Mucosa of descending colon (tissue), 3 donors: ENCODE measurements around the gene DEAF1. TPM values are rescaled to one million over a fixed set of nuclear protein-coding genes. Genes with fewer than 3 reads are reported as not detected.
"Not testable (repeated sequence)": the region's sequence is repeated elsewhere in the genome, so short reads cannot be mapped to it uniquely, and the experiment has no call there.

Source experiments
- ATAC-seq: fragments of 200-7000 bp; cut with Tn5 transposase; one replicate; pipeline ENCODE4 v1.9.1; 2020; ENCODE audit warnings: mild to moderate bottlenecking, moderate library complexity
- DNase-seq, 3 donors: peaks; one replicate each; pipeline ENCODE4 v3.0.0-alpha.2; 2020
- H3K36me3 ChIP-seq: fragments of 200-600 bp; one replicate; pipeline ENCODE4 v1.8.0; 2021; ENCODE audit warnings: low read depth, mild to moderate bottlenecking
- H3K4me1 ChIP-seq: fragments of 200-600 bp; one replicate; pipeline ENCODE4 v1.8.0; 2021; ENCODE audit warnings: low read depth, mild to moderate bottlenecking
- H3K4me3 ChIP-seq: fragments of 200-600 bp; one replicate; pipeline ENCODE4 v1.8.0; 2021; ENCODE audit warnings: mild to moderate bottlenecking
- H3K9me3 ChIP-seq: fragments of 200-600 bp; one replicate; pipeline ENCODE4 v1.8.0; 2021; ENCODE audit warnings: mild to moderate bottlenecking
- intact Hi-C, 2 donors: fragments of 100-400 bp; cut with DNase I in 1 of 2; cut with micrococcal nuclease in 1 of 2; formaldehyde crosslinking; loops; one replicate each; pipeline versions ENCODE4 v1.11.0 to v1.11.1; 2022; cut with DNase I, micrococcal nuclease
- total RNA-seq, 3 donors: library from RNA; stranded (reverse); fragmentation: NEBNext Ultra II Directional in 2 of 3; extraction: Animal tissue kit (Norgen Biotek cat#: 25700) in 2 of 3; gene quantifications; one replicate each; pipeline versions ENCODE4 v1.2.1 to v1.2.4, GENCODE V29; 2021 to 2023
- TF ChIP-seq, protein P1 (sequence below): fragments of 200-600 bp; IDR thresholded peaks from one replicate; pipeline ENCODE4 v1.8.0; 2022; ENCODE audit warnings: antibody characterized with exemption, mild to moderate bottlenecking
- donor health status: DM: no; HTN: no; CAD: no; lungs with moderate emphysema.
- donor health status: DM: no; HTN: no; CAD: no.
- donor health status: DM: no; HTN: yes; CAD: no.

DEAF1 gene
- total RNA-seq, 3 donors from 2014 or later = 25.1 to 35.7 (median 25.9) TPM

DNA sequence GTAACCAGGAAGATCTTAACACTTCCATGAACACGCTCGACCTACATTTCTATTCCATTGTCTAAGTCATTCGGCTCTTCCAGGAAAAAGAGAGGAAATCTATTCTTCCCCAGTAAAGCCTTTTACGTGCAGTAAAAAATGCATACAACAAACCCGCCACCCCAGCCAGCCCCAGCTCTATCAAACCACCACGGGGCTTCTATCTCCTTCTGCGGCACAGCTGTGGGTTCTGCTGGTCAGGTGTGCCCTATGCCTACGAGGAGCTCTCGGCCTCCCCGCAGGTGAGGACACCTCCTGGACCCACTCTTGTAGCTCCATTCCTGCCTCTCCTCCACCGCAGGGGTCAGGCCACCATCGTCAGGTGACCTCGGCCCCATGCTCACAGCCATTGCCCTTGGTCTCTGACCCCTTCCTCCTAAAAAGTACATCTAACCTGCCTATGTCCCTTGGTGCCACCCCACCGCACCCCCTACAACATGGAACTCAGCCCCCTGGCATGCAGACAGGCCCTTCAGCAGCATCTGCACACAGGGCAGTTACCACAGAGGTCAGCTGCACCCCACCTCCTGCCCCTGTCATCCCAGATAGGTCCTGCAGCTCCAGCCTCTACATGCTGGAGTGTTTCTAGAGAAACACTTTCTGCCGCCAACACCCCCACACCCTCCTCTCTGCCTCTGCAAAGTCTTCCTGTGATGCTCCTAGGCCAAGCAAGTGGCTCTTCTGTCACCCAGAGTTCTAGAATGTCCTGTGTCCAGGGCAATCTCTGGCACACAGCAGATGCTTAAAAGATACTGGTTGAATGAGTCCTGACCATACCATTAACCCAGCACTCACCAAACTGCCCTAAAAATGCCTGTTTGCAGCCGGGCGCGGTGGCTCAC is 3.1 kb downstream of the DEAF1 start:
- TF ChIP-seq, protein P1, sequence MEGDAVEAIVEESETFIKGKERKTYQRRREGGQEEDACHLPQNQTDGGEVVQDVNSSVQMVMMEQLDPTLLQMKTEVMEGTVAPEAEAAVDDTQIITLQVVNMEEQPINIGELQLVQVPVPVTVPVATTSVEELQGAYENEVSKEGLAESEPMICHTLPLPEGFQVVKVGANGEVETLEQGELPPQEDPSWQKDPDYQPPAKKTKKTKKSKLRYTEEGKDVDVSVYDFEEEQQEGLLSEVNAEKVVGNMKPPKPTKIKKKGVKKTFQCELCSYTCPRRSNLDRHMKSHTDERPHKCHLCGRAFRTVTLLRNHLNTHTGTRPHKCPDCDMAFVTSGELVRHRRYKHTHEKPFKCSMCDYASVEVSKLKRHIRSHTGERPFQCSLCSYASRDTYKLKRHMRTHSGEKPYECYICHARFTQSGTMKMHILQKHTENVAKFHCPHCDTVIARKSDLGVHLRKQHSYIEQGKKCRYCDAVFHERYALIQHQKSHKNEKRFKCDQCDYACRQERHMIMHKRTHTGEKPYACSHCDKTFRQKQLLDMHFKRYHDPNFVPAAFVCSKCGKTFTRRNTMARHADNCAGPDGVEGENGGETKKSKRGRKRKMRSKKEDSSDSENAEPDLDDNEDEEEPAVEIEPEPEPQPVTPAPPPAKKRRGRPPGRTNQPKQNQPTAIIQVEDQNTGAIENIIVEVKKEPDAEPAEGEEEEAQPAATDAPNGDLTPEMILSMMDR = no peak
- Histone ChIP-seq H3K4me3 (no peak overlapping the region), H3K36me3 (peaks cover 4% of the 10 kb centered on the region), H3K4me1 (peaks cover 28% of the 10 kb centered on the region), H3K9me3 (no peaks in the 10 kb centered on the region)
- intact Hi-C loops = no loop called here
- ATAC-seq (no peak), DNase-seq (peak in 1 of 3 donors; percentile 52)

DNA sequence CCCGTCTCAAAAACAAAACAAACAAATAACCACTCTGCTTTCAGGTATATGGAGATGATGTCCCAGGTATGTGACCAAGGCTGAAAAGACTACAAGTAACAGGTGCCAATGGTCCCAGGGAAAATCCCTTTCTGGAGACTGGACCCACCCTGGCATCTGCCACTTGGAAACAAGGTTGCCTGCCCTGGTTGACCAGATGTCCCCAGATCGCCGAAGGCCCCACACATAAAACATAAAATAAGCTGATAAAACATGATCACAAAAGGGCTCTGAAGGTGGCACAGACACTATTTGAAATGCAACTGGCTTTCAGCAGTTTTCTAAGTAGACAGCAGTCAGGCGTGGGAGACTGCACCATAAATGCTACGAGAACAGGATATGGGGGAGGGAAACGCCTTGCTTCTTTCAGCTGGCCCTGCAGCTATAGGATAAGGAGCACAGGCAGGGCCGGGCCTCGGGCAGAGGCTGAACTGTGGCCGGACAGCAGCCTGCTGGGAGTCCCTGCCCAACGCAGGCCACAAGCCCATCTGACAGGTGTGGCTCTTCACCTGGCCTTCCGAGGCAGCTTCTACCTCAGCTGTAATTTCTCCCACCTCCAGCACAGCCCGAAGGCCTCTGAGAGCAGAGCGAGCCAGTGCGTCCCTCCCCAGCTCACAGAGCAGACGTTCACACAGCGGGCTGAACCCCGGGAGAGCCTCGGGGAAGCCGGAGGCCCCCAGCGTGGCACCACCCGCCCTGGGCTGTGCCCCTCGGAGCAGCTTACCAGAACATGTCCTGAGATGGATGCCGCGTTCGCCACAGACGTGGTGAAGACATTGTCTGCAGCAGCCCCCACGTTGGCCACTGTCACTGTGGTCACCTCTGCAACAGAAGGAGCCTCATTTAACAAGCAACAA is 4.0 kb downstream of the DEAF1 start:
- H3K4me1 ChIP-seq = peaks cover 22% of the 10 kb centered on the region
- TF ChIP-seq, protein P1 = no peak
- no peak overlapping the region for H3K4me3 ChIP-seq
- ATAC-seq (peak; percentile 29), DNase-seq (peak; percentile 72 to 80 (median 80))
- peaks cover 4% of the 10 kb centered on the region for H3K36me3 ChIP-seq
- intact Hi-C loops = no loop called here
- H3K9me3 ChIP-seq = no peaks in the 10 kb centered on the region

DNA sequence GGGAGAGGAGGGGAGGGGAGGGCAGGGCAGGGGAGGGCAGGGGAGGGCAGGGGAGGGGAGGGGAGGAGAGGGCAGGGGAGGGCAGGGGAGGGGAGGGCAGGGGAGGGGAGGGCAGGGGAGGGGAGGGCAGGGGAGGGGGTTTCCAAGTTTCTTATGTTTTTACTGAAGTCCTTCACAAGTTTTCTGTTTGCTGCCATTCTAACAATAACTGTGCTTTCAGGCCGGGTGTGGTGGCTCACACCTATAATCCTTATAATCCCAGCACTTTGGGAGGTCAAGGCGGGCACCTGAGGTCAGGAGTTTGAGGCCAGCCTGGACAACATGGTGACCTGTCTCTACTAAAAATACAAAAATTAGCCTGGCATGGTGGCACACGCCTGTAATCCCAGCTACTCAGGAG is 4.8 kb downstream of the DEAF1 start:
- H3K4me3 ChIP-seq, ATAC-seq, intact Hi-C loops, DNase-seq, H3K9me3 ChIP-seq, H3K36me3 ChIP-seq: not testable (repeated sequence)
- peaks cover 22% of the 10 kb centered on the region for H3K4me1 ChIP-seq

DNA sequence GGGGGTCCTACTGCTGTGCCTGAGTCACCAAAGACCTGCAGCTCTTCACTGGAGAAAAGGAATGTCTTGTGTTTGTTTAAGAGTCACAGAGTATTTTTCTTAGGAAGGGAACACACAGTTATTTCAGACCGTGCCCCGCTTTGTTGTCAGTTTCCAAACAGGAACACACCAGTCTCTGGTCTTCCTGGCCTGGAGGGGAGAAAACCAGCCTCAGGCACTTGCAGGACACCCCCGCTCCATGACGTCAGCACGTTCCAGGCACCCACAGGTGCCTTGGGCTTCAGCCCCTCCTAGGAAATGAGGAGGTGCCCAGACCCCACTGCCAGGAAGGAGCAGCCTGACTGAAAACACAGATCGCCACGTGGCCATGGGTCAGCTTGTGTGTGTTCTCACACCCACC is 5.4 kb downstream of the DEAF1 start:
- intact Hi-C loops = no loop called here
- DNase-seq (peak in 1 of 3 donors; percentile 31), ATAC-seq (no peak)
- TF ChIP-seq, protein P1 = no peak
- H3K4me3 ChIP-seq = no peak overlapping the region
- peaks cover 22% of the 10 kb centered on the region for H3K4me1 ChIP-seq
- H3K36me3 ChIP-seq = no peaks in the 10 kb centered on the region
- no peaks in the 10 kb centered on the region for H3K9me3 ChIP-seq

DNA sequence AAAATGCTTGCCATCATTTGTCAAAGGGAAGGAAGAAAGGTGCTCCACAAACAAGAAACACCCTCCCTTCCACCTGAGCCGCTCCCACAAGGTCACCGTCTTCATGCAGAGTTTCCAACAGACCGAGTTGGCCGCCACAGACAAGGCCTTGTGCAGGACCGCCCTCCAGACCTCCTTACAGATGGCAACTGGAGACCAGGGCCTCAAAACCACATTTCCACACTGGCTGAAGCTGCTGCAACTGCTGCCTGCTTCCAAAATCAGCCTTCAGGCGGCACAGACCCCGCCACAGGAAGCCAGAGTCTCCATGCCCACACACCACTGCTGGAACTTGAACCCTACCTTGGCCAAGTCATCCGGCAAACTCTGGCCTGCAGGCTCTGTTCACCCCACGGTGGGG is 6.3 kb downstream of the DEAF1 start:
- DNase-seq (peak in 1 of 3 donors; percentile 40), ATAC-seq (no peak)
- peaks cover 18% of the 10 kb centered on the region for H3K4me1 ChIP-seq
- TF ChIP-seq, protein P1 = no peak
- H3K36me3 ChIP-seq = no peaks in the 10 kb centered on the region
- H3K4me3 ChIP-seq = no peak overlapping the region
- intact Hi-C loops = no loop called here
- H3K9me3 ChIP-seq = no peaks in the 10 kb centered on the region
